ENCODE data around the gene DSG3. TPM values are rescaled to one million over a fixed set of nuclear protein-coding genes. Genes with fewer than 3 reads are reported as not detected.

The DSG3 gene
- total and polyA plus RNA-seq, 2 donors (not counting 1 experiment from before 2014, with no cell fraction given), result 0.02 TPM; not detected in 1

GRCh38 chr18:31432316-31432715 lies 15.2 kb upstream of the DSG3 start:
- Histone ChIP-seq H3K4me1 (ENCODE audit: control insufficient read depth, extremely low read depth, insufficient read depth, low read length) (no peaks in the 10 kb centered on the region), H2AFZ (ENCODE audit: low read length) (no peak overlapping the region), H3K36me3 (ENCODE audit: control insufficient read depth, insufficient read depth, low read length) (no peaks in the 10 kb centered on the region), H4K20me1 (ENCODE audit: control insufficient read depth, extremely low read depth, insufficient read depth, low read length) (no peaks in the 10 kb centered on the region), H3K9ac (ENCODE audit: insufficient read depth, low read length) (no peak overlapping the region), H3K4me3 (replicated peaks in 1 of 4; ENCODE audit: control extremely low read depth in 1 of 4, insufficient read depth in 1 of 4, low read depth in 3 of 4, low read length in 4 of 4) (no peak overlapping the region), H3K79me2 (ENCODE audit: control insufficient read depth, insufficient read depth, low read length) (no peaks in the 10 kb centered on the region), H3K27ac (ENCODE audit: insufficient read depth, low read length) (no peak overlapping the region), H3K9me3 (ENCODE audit: control insufficient read depth, insufficient read depth, low read depth, low read length) (no peaks in the 10 kb centered on the region), H3K4me2 (ENCODE audit: extremely low read depth, insufficient read depth, low read length) (no peak overlapping the region), H3K27me3 (ENCODE audit: control insufficient read depth, insufficient read depth, low read length) (no peaks in the 10 kb centered on the region)
- no peak for TF ChIP-seq CTCF (conservative IDR thresholded peaks at IDR 0.05 in 1 of 2, IDR thresholded peaks at IDR 0.05 in 1 of 2; ENCODE audit: low read depth in 1 of 2, low read length in 2 of 2)
- no peak for TF ChIP-seq EZH2 (IDR thresholded peaks at IDR 0.05; ENCODE audit: low read length, missing control alignments)
- no peak for DNase-seq (ENCODE audit: low read depth in 2 of 2)

- Histone ChIP-seq H3K9ac (ENCODE audit: insufficient read depth, low read length) (no peak overlapping the region), H3K4me3 (replicated peaks in 1 of 4; ENCODE audit: control extremely low read depth in 1 of 4, insufficient read depth in 1 of 4, low read depth in 3 of 4, low read length in 4 of 4) (no peak overlapping the region), H3K9me3 (ENCODE audit: control insufficient read depth, insufficient read depth, low read depth, low read length) (no peaks in the 10 kb centered on the region), H3K36me3 (ENCODE audit: control insufficient read depth, insufficient read depth, low read length) (no peaks in the 10 kb centered on the region), H3K79me2 (ENCODE audit: control insufficient read depth, insufficient read depth, low read length) (no peaks in the 10 kb centered on the region), H4K20me1 (ENCODE audit: control insufficient read depth, extremely low read depth, insufficient read depth, low read length) (no peaks in the 10 kb centered on the region), H2AFZ (ENCODE audit: low read length) (no peak overlapping the region), H3K4me1 (ENCODE audit: control insufficient read depth, extremely low read depth, insufficient read depth, low read length) (no peaks in the 10 kb centered on the region), H3K27me3 (ENCODE audit: control insufficient read depth, insufficient read depth, low read length) (no peaks in the 10 kb centered on the region), H3K27ac (ENCODE audit: insufficient read depth, low read length) (no peak overlapping the region), H3K4me2 (ENCODE audit: extremely low read depth, insufficient read depth, low read length) (no peak overlapping the region)
- no peak for TF ChIP-seq CTCF (conservative IDR thresholded peaks at IDR 0.05 in 1 of 2, IDR thresholded peaks at IDR 0.05 in 1 of 2; ENCODE audit: low read depth in 1 of 2, low read length in 2 of 2)
- peak in 1 of 2 donors; percentile 2 for DNase-seq (ENCODE audit: low read depth in 2 of 2)
Observed at GRCh38 chr18:31436825-31437224, 10.7 kb upstream of the DSG3 start.

- DNase-seq (ENCODE audit: low read depth in 2 of 2), result no peak
- no peak for TF ChIP-seq CTCF (conservative IDR thresholded peaks at IDR 0.05 in 1 of 2, IDR thresholded peaks at IDR 0.05 in 1 of 2; ENCODE audit: low read depth in 1 of 2, low read length in 2 of 2)
- TF ChIP-seq EZH2 (IDR thresholded peaks at IDR 0.05; ENCODE audit: low read length, missing control alignments), result no peak
- H3K4me3 ChIP-seq (replicated peaks in 1 of 4; ENCODE audit: control extremely low read depth in 1 of 4, insufficient read depth in 1 of 4, low read depth in 3 of 4, low read length in 4 of 4), result no peak overlapping the region
- no peaks in the 10 kb centered on the region for H4K20me1 ChIP-seq (ENCODE audit: control insufficient read depth, extremely low read depth, insufficient read depth, low read length)
- H3K9me3 ChIP-seq (ENCODE audit: control insufficient read depth, insufficient read depth, low read depth, low read length), result no peaks in the 10 kb centered on the region
- H3K36me3 ChIP-seq (ENCODE audit: control insufficient read depth, insufficient read depth, low read length), result no peaks in the 10 kb centered on the region
- no peak overlapping the region for H2AFZ ChIP-seq (ENCODE audit: low read length)
- no peaks in the 10 kb centered on the region for H3K79me2 ChIP-seq (ENCODE audit: control insufficient read depth, insufficient read depth, low read length)
- no peaks in the 10 kb centered on the region for H3K27me3 ChIP-seq (ENCODE audit: control insufficient read depth, insufficient read depth, low read length)
- no peak overlapping the region for H3K9ac ChIP-seq (ENCODE audit: insufficient read depth, low read length)
- H3K27ac ChIP-seq (ENCODE audit: insufficient read depth, low read length), result no peak overlapping the region
- H3K4me1 ChIP-seq (ENCODE audit: control insufficient read depth, extremely low read depth, insufficient read depth, low read length), result no peaks in the 10 kb centered on the region
- no peak overlapping the region for H3K4me2 ChIP-seq (ENCODE audit: extremely low read depth, insufficient read depth, low read length)
Observed at GRCh38 chr18:31438402-31438801, 9.1 kb upstream of the DSG3 start.
